HG03280 (cell line): Measurements from ENCODE around the gene CERS4.
"Not testable (repeated sequence)": the region's sequence is repeated elsewhere in the genome, so short reads cannot be mapped to it uniquely, and the experiment has no call there.

Source experiments
- ATAC-seq: cut with Tn5 transposase; IDR thresholded peaks from one replicate; pipeline ENCODE4 v1.9.1; 2021; ENCODE audit warnings: mild to moderate bottlenecking, moderate library complexity; ENCODE audit not compliant: unreplicated experiment

Gene CERS4

DNA sequence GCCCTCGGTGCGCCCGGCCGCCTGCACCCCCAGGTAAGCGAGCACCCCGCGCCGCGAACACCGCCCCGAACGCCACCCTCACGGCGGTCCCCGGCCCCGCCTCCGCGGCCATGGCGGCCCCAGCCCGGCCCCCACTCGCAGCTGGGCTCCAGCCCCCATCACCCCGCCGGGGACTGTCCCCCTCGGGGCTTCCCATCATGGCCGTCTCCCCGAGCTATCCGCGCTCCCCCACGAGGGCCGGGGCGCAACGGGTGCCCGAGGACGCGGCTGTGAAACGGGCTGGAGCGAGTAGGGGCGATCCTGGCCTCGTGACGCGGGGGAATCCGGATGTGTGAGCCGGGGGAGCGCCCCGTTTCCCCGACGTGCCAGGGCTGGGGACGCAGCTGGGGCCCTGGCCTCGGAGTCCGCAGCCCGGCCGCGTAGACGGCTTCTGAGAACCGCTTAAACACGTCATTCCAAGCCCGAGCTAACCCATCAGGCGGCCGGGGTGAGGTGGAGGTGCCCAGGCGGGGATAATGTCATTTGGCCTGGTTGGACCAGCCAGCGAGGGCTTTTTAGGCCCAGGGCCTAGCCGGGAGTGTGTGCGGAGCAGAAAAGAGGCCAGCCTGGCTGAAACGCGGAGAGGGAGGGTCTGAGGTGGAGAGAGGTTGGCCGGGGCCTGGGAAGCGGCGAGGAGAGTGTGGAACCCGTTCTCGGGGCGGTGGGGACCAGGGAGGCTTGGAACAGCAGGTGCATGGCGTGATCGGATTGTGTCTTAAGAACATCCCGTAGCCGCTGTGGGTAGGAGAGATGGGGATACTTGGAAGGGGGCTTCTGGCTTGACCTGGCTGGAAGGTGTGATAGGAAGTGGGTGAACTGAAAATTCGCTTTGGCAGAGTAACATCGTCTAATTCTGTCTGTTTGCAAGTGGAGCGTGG lies 550 bp downstream of the CERS4 start:
- peak; percentile 72 for ATAC-seq

DNA sequence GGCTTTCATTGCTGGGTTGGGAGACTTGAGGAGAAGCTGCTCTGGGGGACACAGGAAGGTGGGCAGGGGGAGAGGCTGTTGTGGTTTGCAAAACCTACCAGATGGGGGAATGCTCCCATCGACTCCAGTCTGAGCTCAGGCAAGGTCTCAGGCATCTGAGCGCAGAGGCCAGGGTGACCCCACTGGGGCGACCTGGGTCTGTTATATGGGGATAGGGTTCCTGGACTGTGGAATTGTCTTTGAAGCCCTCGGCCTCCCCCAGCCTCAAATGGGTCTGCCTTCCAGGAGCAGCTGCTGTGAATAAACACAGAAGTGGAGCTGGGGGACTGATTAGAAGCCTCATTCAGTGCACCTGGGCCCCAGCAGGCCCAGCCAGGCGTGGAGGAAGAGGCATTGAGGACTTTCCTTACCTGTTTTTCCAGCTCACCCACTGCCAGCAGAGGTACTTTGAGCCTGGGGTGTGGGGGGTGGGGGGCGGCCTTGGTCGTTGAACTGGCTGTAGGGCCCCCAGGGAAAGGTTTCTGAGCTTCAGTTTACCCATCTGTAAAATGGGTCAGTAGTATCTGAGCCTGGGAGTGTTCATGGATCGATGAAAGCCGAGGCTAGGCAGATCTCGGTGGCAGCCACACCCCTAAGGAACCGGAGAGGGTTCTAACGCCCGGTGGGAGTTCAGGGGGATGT lies 1.4 kb downstream of the CERS4 start:
- ATAC-seq, result no peak

- ATAC-seq, result no peak
Measured at GRCh38 chr19:8212212-8212611, 3.0 kb downstream of the CERS4 start.

DNA sequence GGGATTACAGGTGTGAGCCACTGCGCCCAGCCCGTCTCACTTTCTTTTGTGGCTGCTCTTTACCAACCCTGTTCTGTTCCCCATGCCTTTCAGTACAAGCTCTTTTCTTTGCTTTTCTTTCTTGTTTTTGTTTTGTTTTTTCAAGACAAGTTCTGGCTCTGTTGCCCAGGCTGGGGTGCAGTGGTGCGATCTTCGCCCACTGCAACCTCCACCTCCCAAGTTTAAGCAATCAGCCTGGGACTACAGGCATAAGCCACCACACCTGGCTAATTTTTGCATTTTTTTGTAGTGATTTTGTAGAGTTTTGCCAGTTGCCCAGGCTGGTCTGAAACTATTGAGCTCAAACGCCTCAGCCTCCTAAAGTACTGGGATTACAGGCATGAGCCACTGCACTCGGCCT lies 3.7 kb downstream of the CERS4 start:
- no peak for ATAC-seq

- no peak for ATAC-seq
Measured at GRCh38 chr19:8213827-8214672, 4.9 kb downstream of the CERS4 start.

DNA sequence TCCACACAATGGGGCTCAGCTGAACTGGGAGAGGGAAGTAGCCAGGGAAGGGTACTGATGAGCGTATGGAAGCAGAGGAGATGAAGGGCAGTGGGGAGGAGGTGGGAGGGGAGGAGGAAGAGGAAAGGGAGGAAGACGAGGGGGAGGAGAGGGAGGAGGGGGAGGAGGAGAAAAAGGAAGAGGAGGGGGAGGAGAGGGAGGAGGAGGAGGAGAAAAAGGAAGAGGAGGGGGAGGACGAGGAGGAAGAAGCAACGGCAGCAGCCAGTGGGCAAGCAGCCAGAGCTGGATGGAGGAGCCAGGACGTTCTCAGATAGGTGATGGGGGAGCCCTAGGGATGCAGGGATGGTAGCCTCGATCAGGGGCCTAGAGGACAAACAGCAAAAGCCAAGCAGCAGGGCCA lies 5.6 kb downstream of the CERS4 start:
- no peak for ATAC-seq

DNA sequence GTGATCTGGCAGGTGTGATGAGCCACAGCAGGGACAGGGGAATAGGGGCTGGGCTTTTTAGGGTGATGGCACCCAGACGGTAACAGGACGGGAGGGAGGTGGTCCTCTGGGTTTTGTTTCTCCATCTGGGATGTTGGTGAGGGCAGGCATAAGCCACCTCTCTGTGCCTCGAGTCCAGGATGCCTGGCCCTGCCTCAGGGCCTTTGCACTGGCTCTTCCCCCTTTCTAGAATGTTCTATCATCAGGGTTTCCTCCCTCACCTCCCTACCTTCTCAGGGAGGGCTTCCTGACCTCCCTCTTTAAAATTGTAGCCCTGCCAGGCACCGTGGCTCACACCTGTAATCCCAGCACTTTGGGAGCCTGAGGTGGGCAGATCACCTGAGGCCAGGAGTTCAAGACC lies 6.6 kb downstream of the CERS4 start:
- no peak for ATAC-seq

- no peak for ATAC-seq
Measured at GRCh38 chr19:8216357-8216756, 7.2 kb downstream of the CERS4 start.

- not testable (repeated sequence) for ATAC-seq
Measured at GRCh38 chr19:8218127-8218526, 9.0 kb downstream of the CERS4 start.

GRCh38 chr19:8220481-8220880 lies 11.3 kb downstream of the CERS4 start:
- ATAC-seq, result no peak

DNA sequence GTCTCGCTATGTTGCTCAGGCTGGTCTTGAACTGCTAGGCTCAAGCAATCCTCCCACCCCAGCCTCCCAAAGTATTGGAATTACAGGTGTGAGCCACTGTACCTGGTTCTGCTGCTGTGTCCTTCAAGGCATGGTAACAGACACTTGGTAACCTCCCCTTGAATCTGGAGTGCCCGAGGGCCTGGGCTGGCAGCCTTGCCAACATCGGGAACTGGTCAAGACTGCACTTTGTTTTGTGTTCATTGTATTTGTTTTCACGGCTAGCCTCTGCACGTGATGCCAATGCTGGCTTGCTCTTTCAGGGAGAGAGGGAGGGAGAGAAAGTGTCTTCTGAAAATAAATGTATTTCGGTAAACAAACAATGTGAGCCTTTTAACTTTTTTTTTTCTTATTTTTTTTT lies 12.0 kb downstream of the CERS4 start:
- ATAC-seq, result no peak

- not testable (repeated sequence) for ATAC-seq
Measured at GRCh38 chr19:8223442-8223841, 14.3 kb downstream of the CERS4 start.

- no peak for ATAC-seq
Measured at GRCh38 chr19:8224394-8225145, 15.4 kb downstream of the CERS4 start.

DNA sequence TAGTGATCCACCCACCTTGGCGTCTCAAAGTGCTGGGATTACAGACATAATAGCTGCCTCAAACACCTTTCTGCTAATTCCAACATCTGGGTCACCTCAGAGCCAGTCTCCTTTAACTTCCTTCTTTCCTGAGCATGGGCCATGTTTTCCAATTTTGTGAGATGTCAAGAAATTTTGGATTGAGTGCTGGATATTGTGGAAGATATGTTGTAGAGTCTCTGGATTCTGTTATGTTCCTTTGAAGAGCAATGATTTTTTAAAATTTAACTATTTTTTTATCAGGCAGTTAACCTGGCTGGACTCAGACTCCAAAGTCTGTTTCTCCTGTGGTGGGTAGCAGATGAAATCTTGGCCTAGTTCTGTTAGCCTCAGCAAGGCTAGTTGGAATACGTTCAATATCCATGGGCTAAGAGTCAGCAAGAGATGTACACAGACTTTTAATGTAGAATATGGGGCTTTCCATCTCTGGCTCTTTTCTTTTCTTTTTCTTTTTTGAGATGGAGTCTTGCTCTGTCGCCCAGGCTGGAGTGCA lies 22.0 kb downstream of the CERS4 start:
- ATAC-seq, result no peak

GRCh38 chr19:8233370-8233769 lies 24.2 kb downstream of the CERS4 start:
- no peak for ATAC-seq

- no peak for ATAC-seq
Measured at GRCh38 chr19:8237026-8237425, 27.9 kb downstream of the CERS4 start.

DNA sequence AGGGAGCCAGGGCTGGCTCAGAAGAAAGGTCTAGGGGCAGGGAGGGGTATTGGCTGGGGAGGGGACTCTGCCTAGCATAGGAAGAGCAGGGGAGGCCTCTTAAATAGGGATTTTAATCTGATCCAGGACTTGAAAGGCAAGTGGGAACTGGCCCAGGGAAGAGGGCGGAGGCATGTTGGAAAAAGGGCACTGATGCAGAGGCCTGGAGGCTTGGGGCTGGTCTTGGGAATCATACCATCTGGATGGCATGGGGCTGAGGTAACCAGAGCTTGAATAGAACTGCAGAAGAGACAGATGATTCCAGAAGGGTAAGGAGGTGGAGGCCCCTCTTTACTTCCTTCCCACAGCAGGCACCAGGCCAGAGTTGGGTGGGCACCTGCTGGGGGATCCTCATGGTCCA lies 29.1 kb downstream of the CERS4 start:
- no peak for ATAC-seq

- ATAC-seq, result no peak
Measured at GRCh38 chr19:8239528-8240273, 30.5 kb downstream of the CERS4 start.
